Hepatocyte (in vitro differentiated cells): Measurements from ENCODE around the gene CABP5. TPM values are rescaled to one million over a fixed set of nuclear protein-coding genes. Genes with fewer than 3 reads are reported as not detected.

Experiments used
- DNase-seq: peaks from one replicate; pipeline ENCODE4 v3.0.0-alpha.2; 2016; ENCODE audit warnings: low spot score
- H2AFZ ChIP-seq: fragments of 200-600 bp; sonication (generic); 2 replicates; pipeline ENCODE4 v1.6.0; 2016; ENCODE audit warnings: antibody characterized with exemption, mild to moderate bottlenecking
- H3K27ac ChIP-seq: fragments of 200-600 bp; sonication (generic); 2 replicates; pipeline ENCODE4 v1.5.1; 2016; ENCODE audit warnings: mild to moderate bottlenecking
- H3K27me3 ChIP-seq: fragments of 200-600 bp; sonication (generic); 2 replicates; pipeline ENCODE4 v1.6.1; 2016
- H3K36me3 ChIP-seq: fragments of 200-600 bp; sonication (generic); replicated peaks from 2 replicates; pipeline ENCODE4 v1.5.1; 2016; ENCODE audit warnings: low read depth; ENCODE audit not compliant: insufficient read depth
- H3K4me1 ChIP-seq: fragments of 200-600 bp; sonication (generic); 2 replicates; pipeline ENCODE4 v1.5.1; 2016; ENCODE audit warnings: mild to moderate bottlenecking, moderate library complexity; ENCODE audit not compliant: insufficient read depth
- H3K4me2 ChIP-seq: fragments of 200-600 bp; sonication (generic); 2 replicates; pipeline ENCODE4 v1.6.0; 2016
- H3K4me3 ChIP-seq: fragments of 200-600 bp; sonication (generic); 2 replicates; pipeline ENCODE4 v1.5.1; 2016; ENCODE audit warnings: mild to moderate bottlenecking
- H3K79me2 ChIP-seq: fragments of 200-600 bp; sonication (generic); 2 replicates; pipeline ENCODE4 v1.6.0; 2017; ENCODE audit warnings: mild to moderate bottlenecking
- H3K9me2 ChIP-seq: fragments of 200-600 bp; sonication (generic); replicated peaks from 2 replicates; pipeline ENCODE4 v1.6.0; 2017; ENCODE audit warnings: mild to moderate bottlenecking; ENCODE audit not compliant: insufficient read depth
- H3K9me3 ChIP-seq: fragments of 200-600 bp; sonication (generic); 2 replicates; pipeline ENCODE4 v1.5.1; 2016; ENCODE audit warnings: low read depth, mild to moderate bottlenecking
- H4K20me1 ChIP-seq: fragments of 200-600 bp; sonication (generic); 2 replicates; pipeline ENCODE4 v1.6.0; 2016; ENCODE audit warnings: mild to moderate bottlenecking; ENCODE audit not compliant: insufficient read depth, poor library complexity, severe bottlenecking
- EZH2 ChIP-seq: fragments of 200-600 bp; sonication (generic); IDR thresholded peaks from 2 replicates; pipeline ENCODE4 v1.6.1; 2016; ENCODE audit warnings: antibody characterized with exemption, mild to moderate bottlenecking, borderline replicate concordance
- EZH2phosphoT487 ChIP-seq: fragments of 200-600 bp; sonication (generic); IDR thresholded peaks from one replicate; pipeline ENCODE4 v1.6.1; 2018; ENCODE audit warnings: antibody characterized with exemption, mild to moderate bottlenecking, low read depth, moderate library complexity; ENCODE audit not compliant: unreplicated experiment, severe bottlenecking
- WGBS: methylation state at CpG from one replicate; pipeline ENCODE4 v1.1.6; 2016; ENCODE audit warnings: low lambda C conversion rate; ENCODE audit errors: missing lambda C conversion rate; 5-methylcytosine and 5-hydroxymethylcytosine counted together
- polyA plus RNA-seq: library from polyadenylated mRNA; unstranded; fragments of >200 nt; fragmentation: Nextera tagmentation; extraction: Ambion mirVana; gene quantifications from 2 replicates; pipeline ENCODE4 v1.2.1, GENCODE V29; 2016
- total RNA-seq: library from RNA; depleted of rRNA; stranded (reverse); fragments of >200 nt; gene quantifications from 2 replicates; pipeline ENCODE4 v1.2.3, GENCODE V29; 2014
- TF ChIP-seq, protein P1 (sequence below): fragments of 200-600 bp; sonication (generic); IDR thresholded peaks from 2 replicates; pipeline ENCODE4 v1.5.1; 2016; ENCODE audit warnings: antibody characterized with exemption, mild to moderate bottlenecking; ENCODE audit not compliant: poor library complexity

The CABP5 gene
- total and polyA plus RNA-seq, 2 experiments from 2014 or later: not detected

DNA sequence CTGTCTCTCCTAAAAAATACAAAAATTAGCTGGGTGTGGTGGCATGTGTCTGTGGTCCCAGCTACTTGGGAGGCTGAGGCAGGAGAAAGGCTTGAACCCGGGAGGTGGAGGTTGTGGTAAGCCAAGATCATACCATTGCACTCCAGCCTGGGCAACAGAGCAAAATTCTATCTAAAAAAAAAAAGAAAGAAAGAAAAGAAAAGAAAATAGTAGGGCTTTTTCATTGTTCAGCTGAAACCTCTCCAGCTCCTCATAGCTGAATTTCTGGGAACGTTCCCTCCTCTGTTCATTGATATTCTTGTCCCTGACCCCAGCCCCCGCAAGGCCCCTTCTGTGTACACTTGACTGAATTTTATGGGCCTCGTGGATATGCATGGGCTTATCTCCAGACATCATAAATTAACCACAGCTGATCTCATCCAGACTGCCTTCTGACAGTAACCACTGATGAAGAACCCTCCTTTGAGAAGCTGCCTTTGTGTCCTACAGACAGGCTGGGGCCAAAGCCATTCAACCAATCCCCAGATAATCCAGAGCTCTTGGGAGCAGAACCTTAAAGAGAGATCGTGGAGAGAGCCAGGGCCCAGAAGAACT lies 49.6 kb downstream of the CABP5 start, which contains the start of gene ELSPBP1:
Gene ELSPBP1 (plus strand): TSS at position 424 of the 594 bp plus-strand sequence. CDS start 14,036 bp downstream, outside the sequence.
- Histone ChIP-seq H3K27ac (no peak within 1 kb of the TSS), H3K36me3 (no peaks in the 10 kb centered on the region), H3K4me3 (no peak within 1 kb of the TSS), H3K27me3 (peaks cover 5% of the 10 kb centered on the region), H3K9me3 (no peaks in the 10 kb centered on the region), H3K9me2 (no peaks in the 10 kb centered on the region), H3K4me2 (peak within 1 kb of the TSS; percentile 25), H3K4me1 (peaks cover 3% of the 10 kb centered on the region), H4K20me1 (no peaks in the 10 kb centered on the region), H3K79me2 (no peaks in the 10 kb centered on the region), H2AFZ (no peak within 1 kb of the TSS)
- 45% methylated on average over 5 of the region's 5 CpGs for WGBS
- DNase-seq: peak; percentile 33
- TF ChIP-seq, protein P1, sequence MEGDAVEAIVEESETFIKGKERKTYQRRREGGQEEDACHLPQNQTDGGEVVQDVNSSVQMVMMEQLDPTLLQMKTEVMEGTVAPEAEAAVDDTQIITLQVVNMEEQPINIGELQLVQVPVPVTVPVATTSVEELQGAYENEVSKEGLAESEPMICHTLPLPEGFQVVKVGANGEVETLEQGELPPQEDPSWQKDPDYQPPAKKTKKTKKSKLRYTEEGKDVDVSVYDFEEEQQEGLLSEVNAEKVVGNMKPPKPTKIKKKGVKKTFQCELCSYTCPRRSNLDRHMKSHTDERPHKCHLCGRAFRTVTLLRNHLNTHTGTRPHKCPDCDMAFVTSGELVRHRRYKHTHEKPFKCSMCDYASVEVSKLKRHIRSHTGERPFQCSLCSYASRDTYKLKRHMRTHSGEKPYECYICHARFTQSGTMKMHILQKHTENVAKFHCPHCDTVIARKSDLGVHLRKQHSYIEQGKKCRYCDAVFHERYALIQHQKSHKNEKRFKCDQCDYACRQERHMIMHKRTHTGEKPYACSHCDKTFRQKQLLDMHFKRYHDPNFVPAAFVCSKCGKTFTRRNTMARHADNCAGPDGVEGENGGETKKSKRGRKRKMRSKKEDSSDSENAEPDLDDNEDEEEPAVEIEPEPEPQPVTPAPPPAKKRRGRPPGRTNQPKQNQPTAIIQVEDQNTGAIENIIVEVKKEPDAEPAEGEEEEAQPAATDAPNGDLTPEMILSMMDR: no peak
- no peak for TF ChIP-seq EZH2
- TF ChIP-seq EZH2phosphoT487: no peak

DNA sequence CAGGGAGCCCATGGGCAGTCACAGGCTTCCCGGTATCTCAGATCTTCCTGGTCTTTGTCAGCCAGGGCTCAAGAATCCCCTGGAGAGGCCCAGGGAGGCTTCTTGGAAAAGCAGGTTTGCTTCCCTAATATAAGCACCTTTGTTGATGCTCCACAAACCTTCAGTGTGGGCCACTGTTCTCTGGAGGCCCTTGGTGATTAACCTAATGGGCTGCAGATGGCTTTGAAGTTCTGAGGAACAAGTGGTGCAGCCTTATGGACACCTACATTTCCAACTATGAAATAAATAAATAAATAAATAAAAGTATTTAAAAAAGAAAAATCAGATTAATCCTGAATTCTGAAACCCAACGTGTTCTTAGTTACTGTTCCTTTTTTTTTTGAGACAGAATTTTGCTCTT lies 51.8 kb downstream of the CABP5 start, which contains the start of gene BSPH1:
Gene BSPH1 (minus strand): TSS at position 101 of the 400 bp plus-strand sequence. CDS start 89 bp downstream, at position 12.
- DNase-seq: no peak
- Histone ChIP-seq H3K9me3 (no peaks in the 10 kb centered on the region), H3K4me1 (peaks cover 3% of the 10 kb centered on the region), H3K9me2 (no peaks in the 10 kb centered on the region), H4K20me1 (no peaks in the 10 kb centered on the region), H3K79me2 (no peaks in the 10 kb centered on the region), H3K27me3 (peaks cover 5% of the 10 kb centered on the region), H2AFZ (no peak within 1 kb of the TSS), H3K27ac (no peak within 1 kb of the TSS), H3K4me2 (no peak within 1 kb of the TSS), H3K36me3 (no peaks in the 10 kb centered on the region), H3K4me3 (no peak within 1 kb of the TSS)
- 60% methylated on average over 2 of the region's 2 CpGs for WGBS
- TF ChIP-seq EZH2: no peak
- TF ChIP-seq, protein P1: no peak
- TF ChIP-seq EZH2phosphoT487: no peak

DNA sequence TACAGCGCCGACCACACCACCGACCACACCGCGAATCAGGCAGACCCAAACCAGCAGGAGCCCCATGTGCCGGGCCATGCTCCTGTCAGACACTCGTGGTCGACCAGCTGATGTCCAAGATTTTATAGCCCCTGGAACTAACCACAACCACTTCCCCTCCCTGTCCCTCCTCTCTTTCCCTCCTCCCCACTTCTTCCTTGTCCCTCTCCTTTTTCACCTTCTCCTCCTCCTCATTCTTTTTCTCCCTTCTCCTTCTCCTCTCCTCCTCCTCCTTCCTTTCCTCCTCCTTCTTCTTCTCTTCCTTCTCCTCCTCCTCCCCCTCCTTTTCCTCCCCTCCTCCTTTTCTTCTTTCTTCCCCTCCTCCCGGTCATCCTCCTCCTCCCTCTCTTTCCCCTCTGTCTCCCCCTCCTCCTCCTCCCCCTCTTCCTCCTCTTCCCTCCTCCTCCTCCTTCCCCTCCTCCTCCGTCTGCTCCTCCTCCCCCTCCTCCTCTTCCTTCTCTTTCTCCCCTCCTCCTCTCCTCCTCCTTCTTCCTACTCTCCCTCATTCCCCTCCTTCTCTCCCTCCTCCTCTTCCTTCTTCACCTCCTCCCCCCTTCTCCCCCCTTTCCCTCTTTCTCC lies 52.6 kb downstream of the CABP5 start:
- Histone ChIP-seq H3K27ac (no peak overlapping the region), H3K36me3 (no peaks in the 10 kb centered on the region), H3K79me2 (no peaks in the 10 kb centered on the region), H4K20me1 (no peaks in the 10 kb centered on the region), H3K27me3 (peaks cover 5% of the 10 kb centered on the region), H2AFZ (no peak overlapping the region), H3K4me1 (peaks cover 3% of the 10 kb centered on the region), H3K4me3 (no peak overlapping the region), H3K9me2 (no peaks in the 10 kb centered on the region), H3K4me2 (no peak overlapping the region), H3K9me3 (no peaks in the 10 kb centered on the region)
- 62% methylated on average over 10 of the region's 10 CpGs for WGBS
- no peak for TF ChIP-seq EZH2
- TF ChIP-seq EZH2phosphoT487: no peak
- TF ChIP-seq, protein P1: no peak
- DNase-seq: no peak

Other genes with a start within 250 kb of the CABP5 start
- not detected in 2 replicates for gene TPRX1, start 239.5 kb downstream of the CABP5 start, total RNA-seq
- gene TPRX1, start 239.5 kb downstream of the CABP5 start, polyA plus RNA-seq: not detected in 2 replicates
- gene CRX, start 222.1 kb downstream of the CABP5 start, total RNA-seq: not detected in 2 replicates
- gene CRX, start 222.1 kb downstream of the CABP5 start, polyA plus RNA-seq: 0.09 and 0.15 TPM in 2 replicates
- not detected in 2 replicates for gene TPRX2, start 184.8 kb downstream of the CABP5 start, total RNA-seq
- not detected in 2 replicates for gene TPRX2, start 184.8 kb downstream of the CABP5 start, polyA plus RNA-seq
- gene SULT2A1, start 157.8 kb downstream of the CABP5 start, total RNA-seq: 188 and 193 TPM in 2 replicates
- 75.7 and 120 TPM in 2 replicates for gene SULT2A1, start 157.8 kb downstream of the CABP5 start, polyA plus RNA-seq
- not detected in 2 replicates for gene BSPH1, start 51.9 kb downstream of the CABP5 start, total RNA-seq
- not detected in 2 replicates for gene BSPH1, start 51.9 kb downstream of the CABP5 start, polyA plus RNA-seq
- 1.0 and 2.4 TPM in 2 replicates for gene ELSPBP1, start 49.4 kb downstream of the CABP5 start, total RNA-seq
- 0.28 and 1.9 TPM in 2 replicates for gene ELSPBP1, start 49.4 kb downstream of the CABP5 start, polyA plus RNA-seq
- 2.4 and 5.4 TPM in 2 replicates for gene PLA2G4C, start 66.7 kb upstream of the CABP5 start, total RNA-seq
- gene PLA2G4C, start 66.7 kb upstream of the CABP5 start, polyA plus RNA-seq: 2.0 and 3.2 TPM in 2 replicates
- 19.6 and 23.8 TPM in 2 replicates for gene LIG1, start 126.3 kb upstream of the CABP5 start, total RNA-seq
- gene LIG1, start 126.3 kb upstream of the CABP5 start, polyA plus RNA-seq: 28.4 and 29.8 TPM in 2 replicates
- 0.73 and 1.2 TPM in 2 replicates for gene ZSWIM9, start 126.6 kb upstream of the CABP5 start, total RNA-seq
- 1.5 and 2.1 TPM in 2 replicates for gene ZSWIM9, start 126.6 kb upstream of the CABP5 start, polyA plus RNA-seq
- gene CARD8, start 211.8 kb upstream of the CABP5 start, total RNA-seq: 17.0 and 18.8 TPM in 2 replicates
- 7.6 and 10.3 TPM in 2 replicates for gene CARD8, start 211.8 kb upstream of the CABP5 start, polyA plus RNA-seq
- gene ZNF114, start 226.0 kb upstream of the CABP5 start, total RNA-seq: 0.84 and 0.90 TPM in 2 replicates
- gene ZNF114, start 226.0 kb upstream of the CABP5 start, polyA plus RNA-seq: 1.6 and 3.0 TPM in 2 replicates